HepG2 (cell line): ENCODE measurements around the gene UBE3A.

Experiments used
- DNMT3B ChIP-seq: conservative IDR thresholded peaks from 2 replicates; pipeline ENCODE4 v1.6.1; 2016; ENCODE audit warnings: missing biosample characterization, control low read depth
- MTF1 ChIP-seq: sonication (generic); formaldehyde crosslinking; IDR thresholded peaks from 2 replicates; pipeline ENCODE4 v1.5.0; 2020; ENCODE audit warnings: missing genetic modification reagents
- POLR2AphosphoS2 ChIP-seq: IDR thresholded peaks from 2 replicates; pipeline ENCODE4 v1.6.1; 2011; ENCODE audit warnings: low read depth, low read length, improper control_type of control experiment
- ZNF138 ChIP-seq: sonication (generic); formaldehyde crosslinking; IDR thresholded peaks from 2 replicates; pipeline ENCODE4 v1.5.0; 2020; ENCODE audit warnings: mild to moderate bottlenecking, low read depth, missing genetic modification reagents
- ZNF709 ChIP-seq: sonication (generic); formaldehyde crosslinking; IDR thresholded peaks from 2 replicates; pipeline ENCODE4 v1.5.0; 2020; ENCODE audit warnings: mild to moderate bottlenecking, missing genetic modification reagents
- TF ChIP-seq, protein P1 (sequence below): sonication (generic); formaldehyde crosslinking; IDR thresholded peaks from 2 replicates; pipeline ENCODE4 v1.4.0; 2020; ENCODE audit warnings: missing genetic modification reagents, borderline replicate concordance
- TF ChIP-seq, protein P2 (sequence below): sonication (generic); formaldehyde crosslinking; IDR thresholded peaks from 2 replicates; pipeline ENCODE4 v1.8.1; 2023; ENCODE audit warnings: mild to moderate bottlenecking, missing genetic modification reagents
- TF ChIP-seq, protein P3 (sequence below): sonication (generic); formaldehyde crosslinking; IDR thresholded peaks from 2 replicates; pipeline ENCODE4 v1.4.0; 2020; ENCODE audit warnings: missing genetic modification reagents
- TF ChIP-seq, protein P4 (sequence below): sonication (generic); formaldehyde crosslinking; IDR thresholded peaks from 2 replicates; pipeline ENCODE4 v1.5.0; 2020; ENCODE audit warnings: missing genetic modification reagents

DNA sequence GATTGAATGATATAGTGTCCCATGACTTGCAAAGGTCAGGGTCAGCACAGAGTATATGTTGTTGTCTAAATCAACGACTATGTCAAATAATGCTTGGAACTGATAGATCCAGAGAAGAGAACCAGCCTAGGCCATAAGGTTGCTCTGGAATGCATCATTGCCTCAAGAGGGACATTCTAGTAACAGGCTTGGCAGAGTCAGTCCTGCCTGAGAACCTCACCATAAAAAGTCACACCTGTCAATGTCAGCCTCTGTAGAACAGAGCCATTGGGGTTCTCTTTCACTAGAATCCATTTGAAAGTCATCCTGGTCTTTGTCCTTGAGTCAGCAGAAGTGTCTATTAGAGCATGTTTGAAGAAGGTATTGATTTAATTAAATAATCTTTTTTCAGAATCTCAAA, 31.4 kb upstream of the UBE3A start:
- no peak for TF ChIP-seq POLR2AphosphoS2
- TF ChIP-seq MTF1 (CRISPR knock-in tag): no peak
- TF ChIP-seq ZNF138 (CRISPR knock-in tag): no peak
- no peak for TF ChIP-seq ZNF709 (CRISPR knock-in tag)
- no peak for TF ChIP-seq DNMT3B (CRISPR knock-in tag)
- TF ChIP-seq, protein P1, sequence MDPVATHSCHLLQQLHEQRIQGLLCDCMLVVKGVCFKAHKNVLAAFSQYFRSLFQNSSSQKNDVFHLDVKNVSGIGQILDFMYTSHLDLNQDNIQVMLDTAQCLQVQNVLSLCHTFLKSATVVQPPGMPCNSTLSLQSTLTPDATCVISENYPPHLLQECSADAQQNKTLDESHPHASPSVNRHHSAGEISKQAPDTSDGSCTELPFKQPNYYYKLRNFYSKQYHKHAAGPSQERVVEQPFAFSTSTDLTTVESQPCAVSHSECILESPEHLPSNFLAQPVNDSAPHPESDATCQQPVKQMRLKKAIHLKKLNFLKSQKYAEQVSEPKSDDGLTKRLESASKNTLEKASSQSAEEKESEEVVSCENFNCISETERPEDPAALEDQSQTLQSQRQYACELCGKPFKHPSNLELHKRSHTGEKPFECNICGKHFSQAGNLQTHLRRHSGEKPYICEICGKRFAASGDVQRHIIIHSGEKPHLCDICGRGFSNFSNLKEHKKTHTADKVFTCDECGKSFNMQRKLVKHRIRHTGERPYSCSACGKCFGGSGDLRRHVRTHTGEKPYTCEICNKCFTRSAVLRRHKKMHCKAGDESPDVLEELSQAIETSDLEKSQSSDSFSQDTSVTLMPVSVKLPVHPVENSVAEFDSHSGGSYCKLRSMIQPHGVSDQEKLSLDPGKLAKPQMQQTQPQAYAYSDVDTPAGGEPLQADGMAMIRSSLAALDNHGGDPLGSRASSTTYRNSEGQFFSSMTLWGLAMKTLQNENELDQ: no peak
- TF ChIP-seq, protein P2, sequence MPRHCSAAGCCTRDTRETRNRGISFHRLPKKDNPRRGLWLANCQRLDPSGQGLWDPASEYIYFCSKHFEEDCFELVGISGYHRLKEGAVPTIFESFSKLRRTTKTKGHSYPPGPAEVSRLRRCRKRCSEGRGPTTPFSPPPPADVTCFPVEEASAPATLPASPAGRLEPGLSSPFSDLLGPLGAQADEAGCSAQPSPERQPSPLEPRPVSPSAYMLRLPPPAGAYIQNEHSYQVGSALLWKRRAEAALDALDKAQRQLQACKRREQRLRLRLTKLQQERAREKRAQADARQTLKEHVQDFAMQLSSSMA (CRISPR knock-in tag): no peak
- TF ChIP-seq, protein P3, sequence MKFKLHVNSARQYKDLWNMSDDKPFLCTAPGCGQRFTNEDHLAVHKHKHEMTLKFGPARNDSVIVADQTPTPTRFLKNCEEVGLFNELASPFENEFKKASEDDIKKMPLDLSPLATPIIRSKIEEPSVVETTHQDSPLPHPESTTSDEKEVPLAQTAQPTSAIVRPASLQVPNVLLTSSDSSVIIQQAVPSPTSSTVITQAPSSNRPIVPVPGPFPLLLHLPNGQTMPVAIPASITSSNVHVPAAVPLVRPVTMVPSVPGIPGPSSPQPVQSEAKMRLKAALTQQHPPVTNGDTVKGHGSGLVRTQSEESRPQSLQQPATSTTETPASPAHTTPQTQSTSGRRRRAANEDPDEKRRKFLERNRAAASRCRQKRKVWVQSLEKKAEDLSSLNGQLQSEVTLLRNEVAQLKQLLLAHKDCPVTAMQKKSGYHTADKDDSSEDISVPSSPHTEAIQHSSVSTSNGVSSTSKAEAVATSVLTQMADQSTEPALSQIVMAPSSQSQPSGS (CRISPR knock-in tag): no peak
- TF ChIP-seq, protein P4, sequence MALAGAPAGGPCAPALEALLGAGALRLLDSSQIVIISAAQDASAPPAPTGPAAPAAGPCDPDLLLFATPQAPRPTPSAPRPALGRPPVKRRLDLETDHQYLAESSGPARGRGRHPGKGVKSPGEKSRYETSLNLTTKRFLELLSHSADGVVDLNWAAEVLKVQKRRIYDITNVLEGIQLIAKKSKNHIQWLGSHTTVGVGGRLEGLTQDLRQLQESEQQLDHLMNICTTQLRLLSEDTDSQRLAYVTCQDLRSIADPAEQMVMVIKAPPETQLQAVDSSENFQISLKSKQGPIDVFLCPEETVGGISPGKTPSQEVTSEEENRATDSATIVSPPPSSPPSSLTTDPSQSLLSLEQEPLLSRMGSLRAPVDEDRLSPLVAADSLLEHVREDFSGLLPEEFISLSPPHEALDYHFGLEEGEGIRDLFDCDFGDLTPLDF (CRISPR knock-in tag): no peak
